Mononuclear cell (primary cell): Measurements from ENCODE around the gene CILP2. TPM values are rescaled to one million over a fixed set of nuclear protein-coding genes. Genes with fewer than 3 reads are reported as not detected.

Experiments
- H3K27me3 ChIP-seq: 2 replicates; pipeline ENCODE4 v1.6.0; 2011; ENCODE audit warnings: low read length, control low read depth; ENCODE audit not compliant: insufficient read depth
- H3K4me1 ChIP-seq: 2 replicates; pipeline ENCODE4 v1.5.1; 2011; ENCODE audit warnings: mild to moderate bottlenecking, low read length, control low read depth; ENCODE audit not compliant: insufficient read depth
- H3K4me3 ChIP-seq: 2 replicates; pipeline ENCODE4 v1.5.1; 2011; ENCODE audit warnings: mild to moderate bottlenecking, low read length, moderate library complexity
- H3K9me3 ChIP-seq: 2 replicates; pipeline ENCODE4 v1.5.1; 2011; ENCODE audit warnings: low read depth, mild to moderate bottlenecking, control low read depth, low read length
- total RNA-seq: library from RNA; depleted of rRNA; stranded (reverse); fragments of >200 nt; gene quantifications from one replicate; pipeline ENCODE4 v1.2.3, GENCODE V29; 2012

CILP2 gene, protein sequence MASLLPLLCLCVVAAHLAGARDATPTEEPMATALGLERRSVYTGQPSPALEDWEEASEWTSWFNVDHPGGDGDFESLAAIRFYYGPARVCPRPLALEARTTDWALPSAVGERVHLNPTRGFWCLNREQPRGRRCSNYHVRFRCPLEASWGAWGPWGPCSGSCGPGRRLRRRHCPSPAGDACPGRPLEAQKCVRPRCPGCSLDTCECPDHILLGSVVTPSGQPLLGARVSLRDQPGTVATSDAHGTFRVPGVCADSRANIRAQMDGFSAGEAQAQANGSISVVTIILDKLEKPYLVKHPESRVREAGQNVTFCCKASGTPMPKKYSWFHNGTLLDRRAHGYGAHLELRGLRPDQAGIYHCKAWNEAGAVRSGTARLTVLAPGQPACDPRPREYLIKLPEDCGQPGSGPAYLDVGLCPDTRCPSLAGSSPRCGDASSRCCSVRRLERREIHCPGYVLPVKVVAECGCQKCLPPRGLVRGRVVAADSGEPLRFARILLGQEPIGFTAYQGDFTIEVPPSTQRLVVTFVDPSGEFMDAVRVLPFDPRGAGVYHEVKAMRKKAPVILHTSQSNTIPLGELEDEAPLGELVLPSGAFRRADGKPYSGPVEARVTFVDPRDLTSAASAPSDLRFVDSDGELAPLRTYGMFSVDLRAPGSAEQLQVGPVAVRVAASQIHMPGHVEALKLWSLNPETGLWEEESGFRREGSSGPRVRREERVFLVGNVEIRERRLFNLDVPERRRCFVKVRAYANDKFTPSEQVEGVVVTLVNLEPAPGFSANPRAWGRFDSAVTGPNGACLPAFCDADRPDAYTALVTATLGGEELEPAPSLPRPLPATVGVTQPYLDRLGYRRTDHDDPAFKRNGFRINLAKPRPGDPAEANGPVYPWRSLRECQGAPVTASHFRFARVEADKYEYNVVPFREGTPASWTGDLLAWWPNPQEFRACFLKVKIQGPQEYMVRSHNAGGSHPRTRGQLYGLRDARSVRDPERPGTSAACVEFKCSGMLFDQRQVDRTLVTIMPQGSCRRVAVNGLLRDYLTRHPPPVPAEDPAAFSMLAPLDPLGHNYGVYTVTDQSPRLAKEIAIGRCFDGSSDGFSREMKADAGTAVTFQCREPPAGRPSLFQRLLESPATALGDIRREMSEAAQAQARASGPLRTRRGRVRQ
- total RNA-seq, result 0.31 TPM

DNA sequence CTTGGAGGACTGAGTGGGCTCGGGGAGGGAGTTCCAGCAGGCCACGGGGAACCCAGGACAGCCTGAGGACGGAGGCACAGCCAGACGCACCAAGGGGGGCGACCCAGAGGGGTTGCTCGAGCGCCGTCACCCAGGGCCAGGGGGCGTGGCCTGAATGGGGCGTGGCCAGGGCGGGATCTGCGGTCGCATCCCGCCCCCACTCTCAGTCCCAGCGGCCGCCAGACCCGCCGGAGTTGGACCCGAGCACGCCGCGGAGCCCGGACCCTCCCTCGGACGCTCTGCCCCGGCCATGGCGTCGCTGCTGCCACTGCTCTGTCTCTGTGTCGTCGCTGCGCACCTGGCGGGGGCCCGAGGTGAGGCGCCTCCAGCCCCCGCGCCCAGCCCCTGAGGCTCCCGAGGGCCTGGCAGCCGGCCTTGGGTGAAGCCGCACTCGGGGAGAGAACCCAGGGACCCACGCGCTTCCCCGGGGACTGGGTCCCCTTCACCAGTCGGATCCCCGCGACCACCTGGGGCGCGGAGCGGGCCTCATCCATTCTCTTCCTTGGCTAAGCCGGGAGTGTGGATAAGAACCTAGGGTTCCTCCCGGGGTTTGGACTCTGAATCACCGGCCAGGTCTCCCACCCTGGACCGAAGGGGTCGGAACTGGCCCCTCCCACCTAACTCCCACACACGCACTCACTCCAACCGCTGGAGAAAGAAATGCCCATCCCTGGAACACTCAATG lies at the start of gene CILP2:
CILP2 (plus strand) TSS at position 205 of the 724 bp plus-strand sequence; CDS start at position 290, 85 bp downstream.
- Histone ChIP-seq H3K9me3 (no peaks in the 10 kb centered on the region), H3K4me3 (no peak within 1 kb of the TSS), H3K27me3 (peaks cover 16% of the 10 kb centered on the region), H3K4me1 (peaks cover 31% of the 10 kb centered on the region)

DNA sequence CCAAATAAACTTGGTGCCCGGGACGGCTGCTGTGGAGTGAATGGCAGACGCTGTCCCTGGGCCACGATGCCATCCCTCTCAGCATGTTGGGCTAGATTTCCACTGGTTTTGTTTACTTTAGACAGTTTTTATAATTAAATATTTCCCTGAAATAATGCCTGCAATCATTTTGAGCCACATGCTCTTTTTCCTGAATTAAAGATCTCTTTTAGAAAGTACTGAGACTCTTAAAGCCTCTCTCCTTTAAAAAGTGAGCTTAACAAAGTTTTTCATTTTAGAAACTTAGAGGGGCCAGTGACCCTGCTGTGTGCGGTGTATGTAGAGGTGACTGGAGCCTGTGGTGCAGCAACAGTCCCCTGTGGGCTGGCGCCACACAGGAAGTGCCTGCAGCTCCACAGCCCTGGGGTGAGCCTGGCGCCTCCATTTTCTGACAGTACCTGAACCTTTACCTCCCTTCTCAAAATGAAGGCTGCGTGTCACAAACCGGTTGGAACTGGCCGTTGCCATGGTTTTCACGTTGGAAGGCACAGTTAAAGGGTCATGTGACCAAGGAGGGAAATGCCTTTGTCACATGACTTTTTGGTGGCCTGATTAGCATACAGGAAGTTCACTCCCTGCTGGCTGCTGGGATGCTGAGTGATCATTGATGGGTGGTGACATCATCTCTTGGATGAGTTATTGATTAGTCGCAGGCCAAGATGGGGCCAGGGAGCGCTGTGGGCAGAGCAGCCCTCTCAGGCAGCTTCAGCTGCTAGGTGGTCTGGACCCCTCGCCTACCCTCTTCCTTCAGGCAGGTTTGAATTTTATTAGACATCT lies 49.0 kb upstream of the CILP2 start:
- Histone ChIP-seq H3K27me3 (no peaks in the 10 kb centered on the region), H3K9me3 (no peaks in the 10 kb centered on the region), H3K4me3 (no peak overlapping the region), H3K4me1 (peaks cover 51% of the 10 kb centered on the region)

DNA sequence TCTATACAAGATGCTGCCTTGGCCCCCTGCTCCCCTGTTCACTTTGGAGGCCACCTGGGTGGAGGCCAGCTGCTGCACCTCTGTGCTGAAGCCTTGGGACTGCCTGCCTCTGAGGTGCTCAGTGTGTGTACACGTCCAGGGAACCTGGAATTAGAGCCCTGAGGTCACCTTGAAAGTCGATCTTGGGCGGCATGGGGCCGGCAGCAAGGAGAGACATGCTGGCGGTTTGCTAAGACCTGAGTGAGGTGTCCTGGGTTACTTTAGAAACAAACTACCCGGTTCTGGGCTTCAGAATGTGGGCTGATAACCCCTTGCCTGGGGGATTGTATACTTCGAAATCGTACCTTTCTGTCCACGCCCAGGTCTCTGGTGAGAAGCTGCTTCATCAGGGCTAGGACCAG lies 48.3 kb upstream of the CILP2 start:
- Histone ChIP-seq H3K4me1 (peaks cover 48% of the 10 kb centered on the region), H3K27me3 (no peaks in the 10 kb centered on the region), H3K4me3 (no peak overlapping the region), H3K9me3 (no peaks in the 10 kb centered on the region)

DNA sequence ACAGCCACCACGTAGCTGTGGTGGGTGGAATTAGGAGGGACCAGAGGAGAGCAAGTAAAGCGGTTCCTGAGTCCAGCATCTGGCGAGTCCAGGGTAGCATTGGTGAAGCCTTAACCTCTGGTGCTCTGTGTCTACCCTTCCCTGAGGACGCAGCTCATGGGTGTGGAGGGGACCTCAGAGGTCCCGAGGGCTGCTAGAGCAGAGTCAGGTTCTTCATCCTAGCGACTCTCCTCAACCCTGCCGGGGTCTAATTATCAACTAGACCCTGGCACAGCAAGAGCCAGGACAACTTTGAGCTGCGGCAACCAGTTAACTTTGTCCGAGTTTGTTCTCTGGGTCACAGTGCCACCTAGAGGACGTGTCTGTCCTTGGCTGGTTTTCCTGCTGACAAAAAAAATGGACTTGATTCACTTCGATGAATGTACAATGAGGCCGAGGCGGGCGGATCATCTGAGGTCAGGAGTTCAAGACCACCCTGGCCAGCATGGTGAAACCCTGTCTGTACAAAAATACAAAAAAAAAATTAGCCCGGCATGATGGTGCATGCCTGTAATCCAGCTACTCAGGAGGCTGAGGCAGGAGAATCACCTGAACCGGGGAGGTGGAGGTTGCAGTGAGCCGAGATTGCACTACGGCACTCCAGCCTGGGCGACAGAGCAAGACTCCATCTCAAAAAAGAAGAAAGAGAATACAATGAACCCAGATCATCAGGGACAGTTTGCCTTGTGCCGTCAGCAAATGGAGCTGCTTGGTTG lies 47.7 kb upstream of the CILP2 start:
- Histone ChIP-seq H3K27me3 (no peaks in the 10 kb centered on the region), H3K4me1 (peaks cover 43% of the 10 kb centered on the region), H3K9me3 (no peaks in the 10 kb centered on the region), H3K4me3 (no peak overlapping the region)

DNA sequence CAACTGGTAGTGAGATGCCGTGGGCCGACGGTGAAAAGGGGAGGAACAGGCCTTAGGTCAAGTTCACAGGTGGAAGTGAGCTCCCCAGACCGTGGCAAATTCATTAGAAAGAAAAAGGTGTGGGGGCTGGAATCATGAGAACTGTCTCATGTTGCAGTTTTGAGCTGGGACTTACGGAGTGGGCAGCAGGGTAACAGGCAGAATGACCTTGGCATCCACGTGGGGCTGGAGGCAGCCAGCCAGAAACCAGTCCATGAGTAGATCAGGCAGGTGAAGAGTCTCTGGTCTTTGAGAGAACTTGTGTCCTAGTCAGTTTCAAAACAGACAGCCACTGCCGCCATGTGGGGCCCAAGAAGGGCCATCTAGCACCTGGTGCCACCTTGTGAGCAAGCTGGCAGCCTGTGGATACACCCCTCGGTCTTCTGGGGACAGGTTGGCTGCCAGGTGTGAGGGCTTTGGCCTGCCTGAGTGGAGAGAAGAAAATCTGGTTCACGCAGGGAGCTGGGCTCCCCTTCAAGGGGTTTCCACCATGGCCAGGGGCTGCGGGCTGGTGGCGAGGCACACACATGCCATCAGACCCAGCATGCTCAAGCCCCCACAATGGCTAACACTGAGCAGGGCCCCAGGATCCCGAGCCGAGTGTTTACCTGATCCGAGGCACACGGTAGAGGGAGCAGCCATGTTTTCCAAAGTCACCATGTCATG lies 46.6 kb upstream of the CILP2 start:
- Histone ChIP-seq H3K4me1 (peaks cover 39% of the 10 kb centered on the region), H3K27me3 (no peaks in the 10 kb centered on the region), H3K9me3 (no peaks in the 10 kb centered on the region), H3K4me3 (no peak overlapping the region)

DNA sequence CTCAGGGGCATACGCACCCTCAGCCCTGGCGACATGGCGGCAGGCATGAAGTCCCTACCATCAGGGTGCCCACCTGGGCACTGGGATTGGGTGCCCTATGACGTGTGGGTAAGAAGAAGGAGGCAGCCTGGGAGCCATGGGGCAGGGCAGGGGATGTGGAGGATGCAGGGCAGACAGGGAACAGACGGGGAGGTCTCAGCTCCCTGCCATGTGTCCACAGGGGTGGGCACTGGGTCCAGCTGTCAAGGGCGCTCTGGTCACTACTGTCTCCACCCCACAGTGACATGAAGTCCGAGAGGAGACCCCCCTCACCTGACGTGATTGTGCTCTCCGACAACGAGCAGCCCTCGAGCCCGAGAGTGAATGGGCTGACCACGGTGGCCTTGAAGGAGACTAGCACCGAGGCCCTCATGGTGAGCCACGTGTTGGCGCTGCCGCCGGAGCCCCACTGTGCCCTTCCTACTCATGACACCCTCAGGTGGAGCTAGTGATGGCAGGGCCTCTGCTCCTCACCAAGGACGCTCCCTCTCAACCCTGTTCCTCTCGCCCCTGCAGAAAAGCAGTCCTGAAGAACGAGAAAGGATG lies 45.9 kb upstream of the CILP2 start:
- Histone ChIP-seq H3K4me1 (peaks cover 33% of the 10 kb centered on the region), H3K9me3 (no peaks in the 10 kb centered on the region), H3K4me3 (no peak overlapping the region), H3K27me3 (no peaks in the 10 kb centered on the region)

DNA sequence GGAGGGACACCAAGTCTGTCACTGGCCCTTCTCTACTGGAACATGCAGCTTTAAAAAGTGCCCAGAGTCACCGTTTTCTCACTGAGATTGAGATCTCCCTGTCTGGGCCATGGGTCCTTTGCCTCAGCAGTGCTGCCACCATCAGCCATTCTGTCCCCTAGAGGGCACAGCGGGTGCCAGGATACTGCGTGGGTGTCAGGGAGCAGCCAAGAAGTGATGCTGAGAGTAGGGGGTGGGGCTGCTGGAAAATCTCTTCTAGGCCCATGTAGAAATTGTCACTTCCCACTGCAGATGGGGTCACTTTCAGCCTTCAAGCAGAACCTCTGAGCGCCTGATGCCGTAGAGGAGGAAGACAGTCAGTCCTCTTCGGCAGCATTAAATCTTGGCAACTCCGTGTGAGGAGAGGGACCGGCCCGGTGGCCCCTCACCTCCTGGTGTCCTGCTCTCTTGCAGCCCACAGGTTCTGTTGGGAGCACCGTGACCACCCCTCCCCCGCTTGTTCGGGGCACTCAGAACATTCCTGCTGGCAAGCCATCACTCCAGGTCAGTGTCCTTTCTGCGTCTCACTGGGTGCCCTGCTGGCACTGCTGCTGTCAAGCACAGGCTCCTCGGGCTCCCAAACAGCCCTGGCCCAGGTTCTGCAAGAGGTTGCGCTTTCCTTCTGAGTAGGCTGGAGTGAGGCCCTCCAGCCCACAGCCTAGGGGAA lies 44.1 kb upstream of the CILP2 start:
- Histone ChIP-seq H3K4me3 (no peak overlapping the region), H3K27me3 (no peaks in the 10 kb centered on the region), H3K4me1 (peaks cover 16% of the 10 kb centered on the region), H3K9me3 (no peaks in the 10 kb centered on the region)

DNA sequence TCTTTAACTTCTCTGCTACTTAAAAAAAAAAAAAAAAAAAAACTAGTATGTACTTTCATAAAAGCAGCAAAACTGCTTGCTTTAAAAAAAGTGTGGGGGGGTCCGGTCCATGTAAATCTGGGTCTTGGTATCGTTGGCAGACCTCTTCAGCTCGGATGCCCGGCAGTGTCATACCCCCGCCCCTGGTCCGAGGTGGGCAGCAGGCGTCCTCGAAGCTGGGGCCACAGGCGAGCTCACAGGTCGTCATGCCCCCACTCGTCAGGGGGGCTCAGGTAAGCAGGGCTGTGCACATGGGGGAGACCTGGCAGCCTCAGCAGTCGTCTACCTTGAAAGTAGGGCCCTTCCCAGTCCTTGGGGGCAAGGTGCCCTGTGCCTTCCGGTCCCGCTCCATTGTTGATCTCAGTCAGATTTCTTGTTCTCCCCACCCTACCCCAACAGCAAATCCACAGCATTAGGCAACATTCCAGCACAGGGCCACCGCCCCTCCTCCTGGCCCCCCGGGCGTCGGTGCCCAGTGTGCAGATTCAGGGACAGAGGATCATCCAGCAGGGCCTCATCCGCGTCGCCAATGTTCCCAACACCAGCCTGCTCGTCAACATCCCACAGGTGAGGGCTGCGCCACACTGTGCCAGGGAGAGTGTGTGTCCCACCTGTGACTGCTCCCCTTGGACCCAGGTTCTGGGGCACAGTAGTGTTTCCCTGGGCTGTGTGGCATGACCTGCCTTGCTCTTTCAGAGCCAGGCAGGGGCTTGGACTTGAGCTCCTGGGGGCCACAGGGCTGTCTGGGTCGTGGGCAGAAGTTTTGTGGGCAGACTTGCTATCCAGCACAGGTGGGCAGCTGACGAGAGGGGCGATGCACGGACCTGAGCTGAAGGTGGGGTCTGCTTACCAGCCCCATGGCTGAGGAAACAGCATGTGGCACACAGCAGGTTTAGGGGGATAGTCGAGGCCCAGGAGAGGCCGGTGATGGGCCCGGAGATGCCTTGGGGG lies 42.2 kb upstream of the CILP2 start:
- no peaks in the 10 kb centered on the region for H3K4me1 ChIP-seq
- H3K27me3 ChIP-seq, result no peaks in the 10 kb centered on the region
- no peak overlapping the region for H3K4me3 ChIP-seq
- no peaks in the 10 kb centered on the region for H3K9me3 ChIP-seq

DNA sequence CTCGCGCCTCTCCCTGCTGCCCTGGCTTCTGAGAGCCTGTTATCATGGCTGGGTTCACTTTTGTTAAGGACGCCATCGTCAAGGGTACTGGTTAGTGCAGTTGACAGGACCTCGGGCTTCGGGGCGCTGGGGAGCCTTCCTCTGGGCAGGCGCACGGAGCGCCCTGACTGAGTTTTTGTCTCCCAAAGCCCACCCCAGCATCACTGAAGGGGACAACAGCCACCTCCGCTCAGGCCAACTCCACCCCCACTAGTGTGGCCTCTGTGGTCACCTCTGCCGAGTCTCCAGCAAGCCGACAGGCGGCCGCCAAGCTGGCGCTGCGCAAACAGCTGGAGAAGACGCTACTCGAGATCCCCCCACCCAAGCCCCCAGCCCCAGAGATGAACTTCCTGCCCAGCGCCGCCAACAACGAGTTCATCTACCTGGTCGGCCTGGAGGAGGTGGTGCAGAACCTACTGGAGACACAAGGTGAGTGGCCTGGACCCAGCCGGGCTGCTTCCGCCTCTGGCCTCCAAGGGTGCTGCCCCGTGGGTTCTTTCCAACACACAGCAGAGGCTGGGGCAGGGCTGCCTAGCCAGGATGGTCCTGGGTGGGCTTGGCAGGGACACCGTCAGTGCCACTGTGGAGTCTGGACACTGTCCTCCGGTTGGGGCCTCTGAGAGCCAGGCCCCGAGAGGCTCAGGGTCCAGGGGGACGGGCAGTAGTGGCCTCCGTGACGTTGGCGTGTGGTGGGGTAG lies 39.6 kb upstream of the CILP2 start:
- no peaks in the 10 kb centered on the region for H3K9me3 ChIP-seq
- no peak overlapping the region for H3K4me3 ChIP-seq
- no peaks in the 10 kb centered on the region for H3K27me3 ChIP-seq
- no peaks in the 10 kb centered on the region for H3K4me1 ChIP-seq

DNA sequence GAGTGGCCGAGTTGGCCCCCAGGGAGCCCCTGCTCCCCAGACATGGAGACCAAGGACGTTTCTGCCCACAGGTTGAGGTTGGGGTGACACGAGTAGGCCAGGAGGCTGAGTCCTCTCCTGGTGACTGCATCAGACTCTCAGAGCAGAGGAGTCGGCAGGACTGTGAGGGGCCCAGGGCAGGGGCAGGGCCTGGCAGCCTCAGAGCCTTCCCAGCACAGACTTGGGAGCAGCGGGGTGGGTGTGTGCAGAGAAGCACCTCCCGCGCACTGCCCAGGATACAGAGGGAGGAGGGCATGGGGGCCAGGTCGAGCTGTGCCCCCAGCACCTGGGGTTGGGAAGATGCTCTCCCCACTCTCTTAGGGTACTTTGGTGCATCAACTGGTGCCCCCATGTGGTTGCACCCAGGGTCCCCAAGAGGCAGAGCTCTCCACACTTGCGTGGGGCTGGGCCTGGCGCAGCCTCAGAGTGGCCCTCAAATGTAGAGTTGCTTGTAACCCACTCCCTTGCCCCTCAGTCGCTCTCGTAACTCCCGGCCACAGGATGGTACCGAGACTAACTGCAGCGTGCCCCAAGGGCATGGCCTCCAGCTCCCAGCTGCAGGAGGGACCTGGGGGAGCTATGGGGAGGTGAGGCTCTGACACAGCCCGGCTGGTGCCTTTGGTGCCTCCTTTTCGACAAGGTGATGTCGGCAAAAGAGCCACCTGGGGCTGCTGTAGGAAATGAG lies 38.6 kb upstream of the CILP2 start:
- H3K27me3 ChIP-seq, result no peaks in the 10 kb centered on the region
- no peaks in the 10 kb centered on the region for H3K4me1 ChIP-seq
- no peaks in the 10 kb centered on the region for H3K9me3 ChIP-seq
- no peak overlapping the region for H3K4me3 ChIP-seq
